MM.1S (cell line): ENCODE results near the gene SUPV3L1.

ENCODE experiments used
- DNase-seq: peaks from one replicate; pipeline ENCODE4 v3.0.0-alpha.2; 2015
- H2AFZ ChIP-seq: fragments of 300-600 bp; sonication (generic); 2 replicates; pipeline ENCODE4 v1.6.0; 2016; ENCODE audit warnings: antibody characterized with exemption, low read length
- H3F3A ChIP-seq: fragments of 300-600 bp; sonication (generic); 2 replicates; pipeline ENCODE4 v1.6.1; 2016; ENCODE audit warnings: mild to moderate bottlenecking, antibody characterized with exemption, low read length, moderate library complexity, mixed read lengths; ENCODE audit not compliant: insufficient read depth
- H3K27ac ChIP-seq: fragments of 300-600 bp; sonication (generic); 2 replicates; pipeline ENCODE4 v1.5.1; 2016; ENCODE audit warnings: mild to moderate bottlenecking, low read length
- H3K27me3 ChIP-seq: fragments of 300-600 bp; sonication (generic); replicated peaks from 2 replicates; pipeline ENCODE4 v1.6.0; 2016; ENCODE audit warnings: low read length; ENCODE audit not compliant: insufficient read depth
- H3K36me3 ChIP-seq: fragments of 300-600 bp; sonication (generic); replicated peaks from 2 replicates; pipeline ENCODE4 v1.6.1; 2016; ENCODE audit warnings: mild to moderate bottlenecking, low read length, mixed read lengths; ENCODE audit not compliant: insufficient read depth
- H3K4me1 ChIP-seq: fragments of 300-600 bp; sonication (generic); 2 replicates; pipeline ENCODE4 v1.6.1; 2016; ENCODE audit warnings: low read length, mixed read lengths
- H3K4me2 ChIP-seq: fragments of 300-600 bp; sonication (generic); 2 replicates; pipeline ENCODE4 v1.6.0; 2016; ENCODE audit warnings: low read depth, low read length
- H3K4me3 ChIP-seq: fragments of 300-600 bp; sonication (generic); 2 replicates; pipeline ENCODE4 v1.5.1; 2016; ENCODE audit warnings: low read length, mixed read lengths
- H3K79me2 ChIP-seq: fragments of 300-600 bp; sonication (generic); 2 replicates; pipeline ENCODE4 v1.6.1; 2016; ENCODE audit warnings: mixed run types, low read length, mixed read lengths
- H3K9ac ChIP-seq: fragments of 300-600 bp; sonication (generic); 2 replicates; pipeline ENCODE4 v1.6.1; 2016; ENCODE audit warnings: low read length, mixed read lengths
- H3K9me2 ChIP-seq: fragments of 300-600 bp; sonication (generic); replicated peaks from 2 replicates; pipeline ENCODE4 v1.6.1; 2016; ENCODE audit warnings: mild to moderate bottlenecking, low read length, mixed read lengths; ENCODE audit not compliant: insufficient read depth
- H3K9me3 ChIP-seq: fragments of 300-600 bp; sonication (generic); replicated peaks from 2 replicates; pipeline ENCODE4 v1.6.1; 2016; ENCODE audit warnings: mild to moderate bottlenecking, low read length, mixed read lengths; ENCODE audit not compliant: insufficient read depth
- H4K20me1 ChIP-seq: fragments of 300-600 bp; sonication (generic); 2 replicates; pipeline ENCODE4 v1.6.1; 2016; ENCODE audit warnings: mild to moderate bottlenecking, low read length, moderate library complexity, mixed read lengths; ENCODE audit not compliant: insufficient read depth
- EZH2 ChIP-seq: fragments of 300-600 bp; sonication (generic); optimal IDR thresholded peaks from 2 replicates; pipeline ENCODE3; 2017; ENCODE audit warnings: low read depth, mild to moderate bottlenecking, antibody characterized with exemption, low read length, mixed read lengths
- EZH2phosphoT487 ChIP-seq: fragments of 300-600 bp; sonication (generic); IDR thresholded peaks from 2 replicates; pipeline ENCODE4 v1.6.1; 2018; ENCODE audit warnings: antibody characterized with exemption, low read length
- TF ChIP-seq, protein P1 (sequence below): fragments of 300-600 bp; sonication (generic); IDR thresholded peaks from 2 replicates; pipeline ENCODE4 v1.5.1; 2016; ENCODE audit warnings: antibody characterized with exemption, low read length, mixed read lengths

The SUPV3L1 gene

DNA sequence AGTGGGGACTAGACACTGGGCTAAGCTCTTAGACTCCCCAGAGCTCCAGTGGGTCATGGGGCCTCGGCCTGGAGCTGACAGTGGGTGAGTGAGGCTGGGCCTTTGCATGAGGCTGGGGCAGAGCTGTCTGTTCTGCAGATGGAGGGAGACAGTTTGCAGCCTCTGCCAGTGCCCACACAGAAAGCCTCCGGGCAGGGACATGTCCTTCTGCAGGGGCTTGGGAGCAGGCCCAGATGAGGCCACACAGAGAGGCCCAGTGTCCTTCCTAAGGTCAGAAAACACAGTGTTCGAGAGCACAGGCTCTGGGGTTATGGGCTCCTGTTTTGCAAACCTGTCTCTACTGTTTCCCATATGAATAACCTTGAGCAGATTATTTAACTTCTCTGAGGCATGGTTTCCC lies 73.1 kb downstream of the SUPV3L1 start:
- no peak for DNase-seq
- H3K27ac ChIP-seq = no peak overlapping the region
- H3K9ac ChIP-seq = no peak overlapping the region
- no peaks in the 10 kb centered on the region for H3K4me1 ChIP-seq
- no peak overlapping the region for H3K4me3 ChIP-seq
- no peaks in the 10 kb centered on the region for H3K36me3 ChIP-seq
- H3K4me2 ChIP-seq = no peak overlapping the region
- H3K9me3 ChIP-seq = no peaks in the 10 kb centered on the region
- TF ChIP-seq EZH2 (no peak), EZH2phosphoT487 (no peak)
- TF ChIP-seq, protein P1, sequence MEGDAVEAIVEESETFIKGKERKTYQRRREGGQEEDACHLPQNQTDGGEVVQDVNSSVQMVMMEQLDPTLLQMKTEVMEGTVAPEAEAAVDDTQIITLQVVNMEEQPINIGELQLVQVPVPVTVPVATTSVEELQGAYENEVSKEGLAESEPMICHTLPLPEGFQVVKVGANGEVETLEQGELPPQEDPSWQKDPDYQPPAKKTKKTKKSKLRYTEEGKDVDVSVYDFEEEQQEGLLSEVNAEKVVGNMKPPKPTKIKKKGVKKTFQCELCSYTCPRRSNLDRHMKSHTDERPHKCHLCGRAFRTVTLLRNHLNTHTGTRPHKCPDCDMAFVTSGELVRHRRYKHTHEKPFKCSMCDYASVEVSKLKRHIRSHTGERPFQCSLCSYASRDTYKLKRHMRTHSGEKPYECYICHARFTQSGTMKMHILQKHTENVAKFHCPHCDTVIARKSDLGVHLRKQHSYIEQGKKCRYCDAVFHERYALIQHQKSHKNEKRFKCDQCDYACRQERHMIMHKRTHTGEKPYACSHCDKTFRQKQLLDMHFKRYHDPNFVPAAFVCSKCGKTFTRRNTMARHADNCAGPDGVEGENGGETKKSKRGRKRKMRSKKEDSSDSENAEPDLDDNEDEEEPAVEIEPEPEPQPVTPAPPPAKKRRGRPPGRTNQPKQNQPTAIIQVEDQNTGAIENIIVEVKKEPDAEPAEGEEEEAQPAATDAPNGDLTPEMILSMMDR = no peak
- H3K79me2 ChIP-seq = no peaks in the 10 kb centered on the region
- no peaks in the 10 kb centered on the region for H3F3A ChIP-seq
- no peaks in the 10 kb centered on the region for H4K20me1 ChIP-seq
- no peaks in the 10 kb centered on the region for H3K27me3 ChIP-seq
- H2AFZ ChIP-seq = no peak overlapping the region
- no peaks in the 10 kb centered on the region for H3K9me2 ChIP-seq

DNA sequence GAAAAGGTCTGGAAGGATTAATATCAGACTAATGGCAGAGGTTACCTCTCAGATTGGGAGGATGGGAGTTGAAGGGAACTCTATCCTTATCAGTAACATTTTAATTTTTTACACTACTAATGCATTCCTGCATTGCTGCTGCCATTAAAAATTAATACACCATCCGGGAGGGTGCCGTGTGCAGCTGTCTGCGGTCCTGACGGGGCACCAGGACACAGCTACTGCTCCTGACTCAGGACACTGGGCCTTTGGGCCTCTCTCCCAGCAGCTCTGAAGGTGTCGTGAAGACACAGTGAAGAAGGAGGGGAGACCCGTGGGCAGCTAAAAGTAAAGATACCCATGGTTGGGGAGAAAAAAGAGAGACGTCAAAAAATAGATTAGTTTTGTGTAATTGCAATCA lies 74.8 kb downstream of the SUPV3L1 start:
- Histone ChIP-seq H4K20me1 (no peaks in the 10 kb centered on the region), H3K4me3 (no peak overlapping the region), H3K27ac (no peak overlapping the region), H3K27me3 (no peaks in the 10 kb centered on the region), H3K4me2 (no peak overlapping the region), H3K9me3 (no peaks in the 10 kb centered on the region), H3K79me2 (no peaks in the 10 kb centered on the region), H2AFZ (no peak overlapping the region), H3K4me1 (no peaks in the 10 kb centered on the region), H3K9ac (no peak overlapping the region), H3K9me2 (no peaks in the 10 kb centered on the region), H3K36me3 (no peaks in the 10 kb centered on the region), H3F3A (no peaks in the 10 kb centered on the region)
- TF ChIP-seq EZH2phosphoT487 (no peak), EZH2 (no peak)
- TF ChIP-seq, protein P1 = no peak
- DNase-seq = no peak
